Activated CD8-positive, alpha-beta memory T cell treated with anti-CD3 and anti-CD28 coated beads, Interleukin-2, amount 50 U/mL, for 48 hours (primary cell): Measurements from ENCODE around the gene NPLOC4.
A peak's percentile ranks its signal among the peaks of the same experiment; 100 is the strongest.
"Not testable (repeated sequence)": the region's sequence is repeated elsewhere in the genome, so short reads cannot be mapped to it uniquely, and the experiment has no call there.

Source experiments
- DNase-seq: peaks from one replicate; pipeline ENCODE4 v3.0.0-alpha.2; 2020

NPLOC4 gene

GRCh38 chr17:81630274-81630673, 6.6 kb downstream of the NPLOC4 start:
- DNase-seq: no peak

GRCh38 chr17:81621494-81622130, 15.3 kb downstream of the NPLOC4 start:
- no peak for DNase-seq

- not testable (repeated sequence) for DNase-seq
Observed at GRCh38 chr17:81618307-81618706, 18.6 kb downstream of the NPLOC4 start.

- no peak for DNase-seq
Observed at GRCh38 chr17:81616877-81617276, 20.0 kb downstream of the NPLOC4 start.

- DNase-seq: no peak
Observed at GRCh38 chr17:81615401-81615930, 21.4 kb downstream of the NPLOC4 start.

GRCh38 chr17:81612172-81612970, 24.5 kb downstream of the NPLOC4 start:
- DNase-seq: no peak

GRCh38 chr17:81609541-81610311, 27.2 kb downstream of the NPLOC4 start:
- no peak for DNase-seq

GRCh38 chr17:81608605-81609004, 28.3 kb downstream of the NPLOC4 start:
- DNase-seq: no peak

GRCh38 chr17:81608082-81608481, 28.8 kb downstream of the NPLOC4 start:
- DNase-seq: peak; percentile 59

- no peak for DNase-seq
Observed at GRCh38 chr17:81607431-81607830, 29.5 kb downstream of the NPLOC4 start.

- no peak for DNase-seq
Observed at GRCh38 chr17:81603846-81604610, 32.9 kb downstream of the NPLOC4 start.

- no peak for DNase-seq
Observed at GRCh38 chr17:81601525-81602120, 35.3 kb downstream of the NPLOC4 start.

GRCh38 chr17:81599719-81600486, 37.0 kb downstream of the NPLOC4 start:
- no peak for DNase-seq

GRCh38 chr17:81593105-81593871, 43.6 kb downstream of the NPLOC4 start:
- no peak for DNase-seq

- DNase-seq: no peak
Observed at GRCh38 chr17:81591971-81592370, 44.9 kb downstream of the NPLOC4 start.

GRCh38 chr17:81590121-81590520, 46.8 kb downstream of the NPLOC4 start:
- no peak for DNase-seq

GRCh38 chr17:81589612-81590011, 47.3 kb downstream of the NPLOC4 start:
- DNase-seq: no peak

GRCh38 chr17:81586096-81586495, 50.8 kb downstream of the NPLOC4 start:
- DNase-seq: no peak

- not testable (repeated sequence) for DNase-seq
Observed at GRCh38 chr17:81584771-81585170, 52.1 kb downstream of the NPLOC4 start.

GRCh38 chr17:81583589-81584342, 53.1 kb downstream of the NPLOC4 start:
- no peak for DNase-seq
